ENCODE results near the gene C2CD5.
"Not testable (repeated sequence)": the region's sequence is repeated elsewhere in the genome, so short reads cannot be mapped to it uniquely, and the experiment has no call there.

C2CD5 gene

GRCh38 chr12:22536346-22536945 is 7.9 kb downstream of the C2CD5 start:
- no peak for DNase-seq

- no peak for DNase-seq
Observed at GRCh38 chr12:22535478-22535877, 8.9 kb downstream of the C2CD5 start.

- no peak for DNase-seq
Observed at GRCh38 chr12:22535038-22535437, 9.3 kb downstream of the C2CD5 start.

GRCh38 chr12:22533155-22533554 is 11.2 kb downstream of the C2CD5 start:
- DNase-seq: no peak

- no peak for DNase-seq
Observed at GRCh38 chr12:22532317-22532716, 12.0 kb downstream of the C2CD5 start.

- no peak for DNase-seq
Observed at GRCh38 chr12:22531205-22531604, 13.1 kb downstream of the C2CD5 start.

GRCh38 chr12:22529281-22530060 is 14.9 kb downstream of the C2CD5 start:
- DNase-seq: no peak

- no peak for DNase-seq
Observed at GRCh38 chr12:22527999-22528398, 16.3 kb downstream of the C2CD5 start.

- no peak for DNase-seq
Observed at GRCh38 chr12:22526836-22527235, 17.5 kb downstream of the C2CD5 start.

GRCh38 chr12:22525426-22525825 is 18.9 kb downstream of the C2CD5 start:
- DNase-seq: no peak

GRCh38 chr12:22518998-22519397 is 25.3 kb downstream of the C2CD5 start:
- no peak for DNase-seq

GRCh38 chr12:22518060-22518719 is 26.2 kb downstream of the C2CD5 start:
- no peak for DNase-seq

GRCh38 chr12:22514875-22515274 is 29.5 kb downstream of the C2CD5 start:
- DNase-seq: no peak

GRCh38 chr12:22505826-22506225 is 38.5 kb downstream of the C2CD5 start:
- no peak for DNase-seq

- DNase-seq: no peak
Observed at GRCh38 chr12:22500100-22500499, 44.2 kb downstream of the C2CD5 start.

GRCh38 chr12:22499445-22499844 is 44.9 kb downstream of the C2CD5 start:
- no peak for DNase-seq

- no peak for DNase-seq
Observed at GRCh38 chr12:22494319-22494718, 50.0 kb downstream of the C2CD5 start.

GRCh38 chr12:22491034-22491433 is 53.3 kb downstream of the C2CD5 start:
- DNase-seq: no peak

- no peak for DNase-seq
Observed at GRCh38 chr12:22488478-22488877, 55.9 kb downstream of the C2CD5 start.

- not testable (repeated sequence) for DNase-seq
Observed at GRCh38 chr12:22487683-22488082, 56.7 kb downstream of the C2CD5 start.

GRCh38 chr12:22481547-22482104 is 62.7 kb downstream of the C2CD5 start:
- DNase-seq: no peak

GRCh38 chr12:22480814-22481213 is 63.5 kb downstream of the C2CD5 start:
- DNase-seq: not testable (repeated sequence)

GRCh38 chr12:22480016-22480415 is 64.3 kb downstream of the C2CD5 start:
- DNase-seq: no peak

- no peak for DNase-seq
Observed at GRCh38 chr12:22477894-22478287, 66.5 kb downstream of the C2CD5 start.
